Kidney (tissue), 14 donors: ENCODE data around the gene EPS8L3. TPM values are rescaled to one million over a fixed set of nuclear protein-coding genes. Genes with fewer than 3 reads are reported as not detected.

Source experiments
- DNase-seq, 5 donors: peaks; one replicate each; pipeline ENCODE4 v3.0.0-alpha.2; 2013 to 2020
- FAIRE-seq: peaks from 2 replicates; lab custom pipeline; 2012; peaks lifted over from hg19 to GRCh38; lab: Jason Lieb, UNC
- H3K27ac ChIP-seq, 2 donors: one replicate each; pipeline ENCODE4 v1.7.0; 2013; ENCODE audit warnings: low read depth in 2 of 2, low read length in 2 of 2, inconsistent platforms in 1 of 2
- H3K27me3 ChIP-seq: one replicate; pipeline ENCODE4 v1.7.1; 2013; ENCODE audit warnings: low read length, inconsistent platforms; ENCODE audit not compliant: control insufficient read depth, insufficient read depth
- H3K36me3 ChIP-seq, 3 donors: one replicate each; pipeline versions ENCODE4 v1.7.0 to v1.7.1; 2013; ENCODE audit warnings: low read length in 3 of 3, control low read depth in 1 of 3, inconsistent platforms in 1 of 3; ENCODE audit not compliant: insufficient read depth in 3 of 3, control insufficient read depth in 2 of 3
- H3K4me1 ChIP-seq, 3 donors: one replicate each; pipeline versions ENCODE4 v1.7.0 to v1.7.1; 2013; ENCODE audit warnings: low read length in 3 of 3, inconsistent platforms in 1 of 3, low read depth in 1 of 3; ENCODE audit not compliant: control insufficient read depth in 2 of 3, insufficient read depth in 2 of 3
- H3K4me3 ChIP-seq, 3 donors: one replicate each; pipeline versions ENCODE4 v1.7.0 to v1.8.1; 2013; ENCODE audit warnings: low read length in 3 of 3, control low read depth in 1 of 3, inconsistent platforms in 1 of 3
- H3K9ac ChIP-seq, 3 donors: one replicate each; pipeline versions ENCODE4 v1.7.0 to v1.7.1; 2013; ENCODE audit warnings: low read length in 3 of 3, control low read depth in 1 of 3, inconsistent platforms in 1 of 3
- H3K9me3 ChIP-seq, 3 donors: one replicate each; pipeline versions ENCODE4 v1.7.0 to v1.7.1; 2013; ENCODE audit warnings: low read length in 3 of 3, control low read depth in 1 of 3, inconsistent platforms in 1 of 3; ENCODE audit not compliant: control insufficient read depth in 2 of 3, insufficient read depth in 1 of 3
- CTCF ChIP-seq: IDR thresholded peaks from 3 replicates; pipeline ENCODE4 v1.5.1; 2012; ENCODE audit warnings: mild to moderate bottlenecking, moderate library complexity, borderline replicate concordance; ENCODE audit not compliant: insufficient read depth; ENCODE audit errors: extremely low read depth
- intact Hi-C: fragments of 100-400 bp; cut with DNase I; formaldehyde crosslinking; loops from one replicate; pipeline ENCODE4 v1.11.1; 2022
- polyA plus RNA-seq: library from polyadenylated mRNA; stranded (reverse); fragments of 350-450 nt; fragmentation: Illumina TruSeq; extraction: RNeasy Lipid Tissue Mini Kit (QIAGEN cat#74804); gene quantifications from one replicate; pipeline ENCODE4 v1.2.3, GENCODE V29; 2014; ENCODE audit warnings: low read depth, low replicate concordance; ENCODE audit not compliant: insufficient read depth
- total RNA-seq: library from RNA; stranded (reverse); fragmentation: NEBNext Ultra II Directional; extraction: Animal tissue kit (Norgen Biotek cat#: 25700); gene quantifications from one replicate; pipeline ENCODE4 v1.2.1, GENCODE V29; 2021
- donor health status: control.
- donor health status: control.
- donor health status: control.
- donor health status: control.
- donor health status: control.
- donor health status: DM: yes; HTN: yes; CAD: no.
- donor health status: Normal renal cell carcinoma (clear cell type).

EPS8L3 gene
- total and polyA plus RNA-seq, 2 donors from 2014 or later, result 1.8 TPM; not detected in 1

- Histone ChIP-seq H3K4me1 (peaks cover 5 to 35% (median 7%) of the 10 kb centered on the region in 3 donors), H3K9me3 (no peaks in the 10 kb centered on the region), H3K9ac (no peak overlapping the region), H3K36me3 (no peaks in the 10 kb centered on the region), H3K27ac (peak overlapping the region in 1 of 2 donors; percentile 47), H3K4me3 (no peak overlapping the region), H3K27me3 (no peaks in the 10 kb centered on the region)
- TF ChIP-seq CTCF, result no peak
- intact Hi-C loops, result no loop called here
- FAIRE-seq (no peak), DNase-seq (peak in 2 of 5 donors; percentile 25 to 45)
These were observed 30.8 kb upstream of the EPS8L3 start for GRCh38 chr1:109794319-109795132.

- peaks cover 5 to 35% (median 7%) of the 10 kb centered on the region in 3 donors for H3K4me1 ChIP-seq
- no peak overlapping the region for H3K4me3 ChIP-seq
- FAIRE-seq, result no peak
- TF ChIP-seq CTCF, result no peak
- DNase-seq, result peak in 4 of 5 donors; percentile 42 to 81 (median 61)
- intact Hi-C loops, result no loop called here
- H3K9ac ChIP-seq, result no peak overlapping the region
- no peaks in the 10 kb centered on the region for H3K9me3 ChIP-seq
- H3K27me3 ChIP-seq, result no peaks in the 10 kb centered on the region
- H3K27ac ChIP-seq, result peak overlapping the region; percentile 1 to 47
- no peaks in the 10 kb centered on the region for H3K36me3 ChIP-seq
These were observed 30.0 kb upstream of the EPS8L3 start for GRCh38 chr1:109793486-109794318.

DNA sequence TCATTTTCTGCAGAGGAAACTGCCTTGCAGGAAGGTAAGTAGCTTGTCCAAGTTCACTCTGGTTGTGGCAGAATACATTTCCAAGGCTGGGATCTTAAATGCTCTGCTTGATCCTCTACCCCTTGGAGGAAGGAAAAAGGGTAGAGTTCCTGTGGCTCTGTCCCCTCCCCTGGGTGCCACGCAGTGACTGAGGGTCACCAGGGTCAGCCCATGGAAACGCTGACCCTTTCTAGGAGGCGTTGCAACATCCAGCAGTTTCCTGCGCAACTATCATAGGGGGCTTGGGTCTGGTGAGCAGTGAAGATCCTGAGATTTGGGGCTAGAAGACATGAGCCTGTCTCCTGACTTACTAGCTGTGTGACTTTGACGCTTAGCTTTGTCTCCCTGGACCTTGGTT, 29.4 kb upstream of the EPS8L3 start:
- peak overlapping the region; percentile 1 to 34 for H3K27ac ChIP-seq

More for the DNA sequence above, 29.4 kb upstream of the EPS8L3 start:
- DNase-seq, result peak in 1 of 5 donors; percentile 43
- intact Hi-C loops, result no loop called here
- TF ChIP-seq CTCF, result no peak
- Histone ChIP-seq H3K36me3 (no peaks in the 10 kb centered on the region), H3K9me3 (no peaks in the 10 kb centered on the region), H3K4me1 (peaks cover 5 to 35% (median 7%) of the 10 kb centered on the region in 3 donors), H3K4me3 (no peak overlapping the region), H3K27me3 (no peaks in the 10 kb centered on the region), H3K9ac (no peak overlapping the region)
- no peak for FAIRE-seq
